H1 (cell line): Measurements from ENCODE around the gene MTF1. TPM values are rescaled to one million over a fixed set of nuclear protein-coding genes. Genes with fewer than 3 reads are reported as not detected.

ENCODE experiments used
- CTCF ChIA-PET: fragments of 300-600 bp; sonication (Branson Sonifier 250); formaldehyde crosslinking; loops from one replicate; lab custom pipeline; 2021; ENCODE audit not compliant: partially characterized antibody; lab: Charles Lee
- POLR2A ChIA-PET: fragments of 300-600 bp; sonication (Branson Sonifier 250); formaldehyde crosslinking; loops from one replicate; lab custom pipeline; 2021; ENCODE audit warnings: inconsistent platforms; ENCODE audit not compliant: partially characterized antibody; lab: Charles Lee
- DNase-seq, 2 experiments: peaks; one replicate each; pipeline versions ENCODE4 v3.0.0 to v3.0.0-alpha.2; 2010 to 2022; ENCODE audit warnings: low spot score in 2 of 2, low read depth in 1 of 2, mixed read lengths in 1 of 2
- FAIRE-seq: peaks from 2 replicates; lab custom pipeline; 2011; peaks lifted over from hg19 to GRCh38; lab: Jason Lieb, UNC
- H2AFZ ChIP-seq: 2 replicates; pipeline ENCODE4 v1.8.1; 2012; ENCODE audit warnings: low read length, inconsistent platforms
- H2AK5ac ChIP-seq: 2 replicates; pipeline ENCODE4 v1.6.1; 2013; ENCODE audit warnings: low read depth, low read length
- H2BK120ac ChIP-seq: replicated peaks from 2 replicates; pipeline ENCODE3; 2013; ENCODE audit warnings: low read depth, low read length, inconsistent platforms
- H2BK12ac ChIP-seq: 2 replicates; pipeline ENCODE4 v1.6.1; 2013; ENCODE audit warnings: low read depth, low read length
- H2BK15ac ChIP-seq: 2 replicates; pipeline ENCODE4 v1.6.1; 2013; ENCODE audit warnings: low read length
- H2BK20ac ChIP-seq: 2 replicates; pipeline ENCODE4 v1.6.1; 2013; ENCODE audit warnings: low read length
- H2BK5ac ChIP-seq: 2 replicates; pipeline ENCODE4 v1.6.1; 2013; ENCODE audit warnings: low read depth, low read length
- H3K14ac ChIP-seq: 2 replicates; pipeline ENCODE4 v1.6.1; 2013; ENCODE audit warnings: inconsistent platforms; ENCODE audit not compliant: insufficient read length
- H3K18ac ChIP-seq: 2 replicates; pipeline ENCODE4 v1.6.1; 2013; ENCODE audit warnings: low read length; ENCODE audit errors: extremely low read depth
- H3K23ac ChIP-seq: 2 replicates; pipeline ENCODE4 v1.6.1; 2013; ENCODE audit warnings: inconsistent platforms; ENCODE audit not compliant: insufficient read length
- H3K23me2 ChIP-seq: 2 replicates; pipeline ENCODE4 v1.6.1; 2013; ENCODE audit warnings: low read depth, low read length
- H3K27ac ChIP-seq: 2 replicates; pipeline ENCODE4 v1.6.1; 2011; ENCODE audit warnings: low read depth, low read length, inconsistent platforms
- H3K27me3 ChIP-seq, 4 experiments: replicated peaks in 1 of 4; 1 replicate in 1 of 4; 2 replicates in 3 of 4; pipeline versions ENCODE4 v1.6.1 to v1.8.1; 2011 to 2013; ENCODE audit warnings: low read length in 3 of 4, mild to moderate bottlenecking in 3 of 4, inconsistent platforms in 2 of 4, mixed read lengths in 2 of 4, moderate library complexity in 1 of 4; ENCODE audit not compliant: control insufficient read depth in 3 of 4, insufficient read depth in 3 of 4; ENCODE audit errors: extremely low read depth in 1 of 4
- H3K36me3 ChIP-seq, 4 experiments: 2 replicates each; pipeline versions ENCODE4 v1.6.1 to v1.8.1; 2011 to 2013; ENCODE audit warnings: mild to moderate bottlenecking in 4 of 4, low read length in 3 of 4, moderate library complexity in 2 of 4, control low read depth in 1 of 4, inconsistent platforms in 1 of 4; ENCODE audit not compliant: insufficient read depth in 4 of 4, control insufficient read depth in 2 of 4
- H3K4ac ChIP-seq: replicated peaks from 2 replicates; pipeline ENCODE3; 2013; ENCODE audit warnings: low read length, low read depth, mixed read lengths, inconsistent platforms; ENCODE audit not compliant: insufficient read length
- H3K4me1 ChIP-seq, 4 experiments: replicated peaks in 1 of 4; 1 replicate in 1 of 4; 2 replicates in 3 of 4; pipeline versions ENCODE4 v1.6.1 to v1.8.1; 2011 to 2013; ENCODE audit warnings: low read length in 3 of 4, inconsistent platforms in 2 of 4, mixed read lengths in 1 of 4; ENCODE audit not compliant: insufficient read depth in 4 of 4, control insufficient read depth in 3 of 4
- H3K4me2 ChIP-seq, 2 experiments: 2 replicates each; pipeline versions ENCODE4 v1.6.1 to v1.8.1; 2011 to 2013; ENCODE audit warnings: low read depth in 2 of 2, low read length in 2 of 2, control low read depth in 1 of 2, inconsistent platforms in 1 of 2, mild to moderate bottlenecking in 1 of 2; ENCODE audit not compliant: insufficient read depth in 1 of 2
- H3K4me3 ChIP-seq, 4 experiments: fragments of 200-600, 300-600 bp in 1 of 4; sonication (generic), shearing (Covaris generic), sonication (Bioruptor Twin) in 1 of 4; 2 replicates each; pipeline versions ENCODE4 v1.5.1 to v1.8.1; 2011 to 2016; ENCODE audit warnings: low read length in 4 of 4, low read depth in 3 of 4, control low read depth in 2 of 4, inconsistent platforms in 2 of 4, mild to moderate bottlenecking in 2 of 4, mixed read lengths in 1 of 4, moderate library complexity in 1 of 4; ENCODE audit not compliant: insufficient read depth in 2 of 4; ENCODE audit errors: extremely low read depth in 1 of 4
- H3K56ac ChIP-seq: replicated peaks from 2 replicates; pipeline ENCODE3; 2013; ENCODE audit warnings: low read depth, mild to moderate bottlenecking, mixed read lengths, low read length, inconsistent platforms; ENCODE audit not compliant: insufficient read length
- H3K79me1 ChIP-seq: 2 replicates; pipeline ENCODE4 v1.6.1; 2013; ENCODE audit warnings: low read depth, low read length, control low read depth
- H3K79me2 ChIP-seq, 2 experiments: 2 replicates each; pipeline versions ENCODE4 v1.6.1 to v1.8.1; 2012 to 2013; ENCODE audit warnings: low read length in 2 of 2, mild to moderate bottlenecking in 2 of 2, inconsistent platforms in 1 of 2; ENCODE audit not compliant: insufficient read depth in 2 of 2, control insufficient read depth in 1 of 2
- H3K9ac ChIP-seq, 4 experiments: replicated peaks in 1 of 4; 1 replicate in 1 of 4; 2 replicates in 3 of 4; pipeline versions ENCODE4 v1.6.1 to v1.8.1; 2011 to 2013; ENCODE audit warnings: low read depth in 3 of 4, low read length in 3 of 4, control low read depth in 2 of 4, mild to moderate bottlenecking in 2 of 4, moderate library complexity in 2 of 4, inconsistent platforms in 1 of 4; ENCODE audit errors: extremely low read depth in 1 of 4
- H3K9me3 ChIP-seq, 2 experiments: 2 replicates each; pipeline versions ENCODE4 v1.6.1 to v1.8.1; 2012 to 2013; ENCODE audit warnings: mild to moderate bottlenecking in 2 of 2, moderate library complexity in 2 of 2, control low read depth in 1 of 2, inconsistent platforms in 1 of 2, low read depth in 1 of 2, low read length in 1 of 2, mixed read lengths in 1 of 2; ENCODE audit not compliant: insufficient read depth in 2 of 2
- H4K20me1 ChIP-seq, 2 experiments: replicated peaks in 1 of 2; 2 replicates each; pipeline versions ENCODE3 to v1.8.1; 2011 to 2013; ENCODE audit warnings: inconsistent platforms in 2 of 2, low read length in 2 of 2, mild to moderate bottlenecking in 1 of 2; ENCODE audit not compliant: insufficient read depth in 2 of 2, control insufficient read depth in 1 of 2
- H4K5ac ChIP-seq: 2 replicates; pipeline ENCODE4 v1.6.1; 2013; ENCODE audit warnings: low read length, low read depth, mixed read lengths, inconsistent platforms; ENCODE audit not compliant: insufficient read length
- H4K8ac ChIP-seq: 2 replicates; pipeline ENCODE4 v1.8.0; 2013; ENCODE audit warnings: mild to moderate bottlenecking, moderate library complexity, low read length, inconsistent platforms; ENCODE audit not compliant: insufficient read depth; ENCODE audit errors: extremely low read depth
- H4K91ac ChIP-seq: replicated peaks from 2 replicates; pipeline ENCODE3; 2013; ENCODE audit warnings: low read length, mixed read lengths, inconsistent platforms; ENCODE audit not compliant: insufficient read length
- CTBP2 ChIP-seq: IDR thresholded peaks from 2 replicates; pipeline ENCODE4 v1.7.0; 2011; ENCODE audit warnings: borderline replicate concordance, mild to moderate bottlenecking, moderate library complexity, mixed read lengths, low read length; ENCODE audit not compliant: insufficient read depth, insufficient read length
- KDM5A ChIP-seq: fragments of 200-600 bp; IDR thresholded peaks from 2 replicates; pipeline ENCODE4 v1.7.1; 2012; ENCODE audit warnings: mild to moderate bottlenecking, low read length, inconsistent platforms, mixed read lengths
- RXRA ChIP-seq: IDR thresholded peaks from 2 replicates; pipeline ENCODE4 v1.6.1; 2011; ENCODE audit warnings: low read depth, mild to moderate bottlenecking, low read length, moderate library complexity; ENCODE audit not compliant: insufficient read depth
- WGBS, 2 experiments: shearing (Covaris generic) in 1 of 2; methylation state at CpG; one replicate each; pipeline versions ENCODE4 v1.1.6 to v1.1.7; 2013 to 2015; ENCODE audit warnings: low lambda C conversion rate in 2 of 2, mixed read lengths in 2 of 2, inconsistent platforms in 1 of 2, low coverage in 1 of 2, missing lambda C conversion rate in 1 of 2; ENCODE audit not compliant: insufficient replicate concordance in 2 of 2, insufficient coverage in 1 of 2, insufficient read length in 1 of 2; ENCODE audit errors: extremely low coverage in 1 of 2, missing lambda C conversion rate in 1 of 2; 5-methylcytosine and 5-hydroxymethylcytosine counted together
- polyA plus RNA-seq, 7 experiments: library from polyadenylated mRNA; depleted of rRNA in 3 of 7; stranded (reverse) in 5 of 7; unstranded in 2 of 7; fragments of >200 nt in 5 of 7; fragments of 200-250 nt in 2 of 7; gene quantifications; 1 replicate in 5 of 7; 2 replicates in 1 of 7; 4 replicates in 1 of 7; pipeline versions ENCODE4 v1.2.1 to v1.2.3, GENCODE V29; 2011 to 2013; ENCODE audit warnings: missing spikeins in 2 of 7, mixed read lengths in 2 of 7
- total RNA-seq: library from RNA; stranded (reverse); fragmentation: NEBNext Ultra II Directional; extraction: Animal tissue kit (Norgen Biotek cat#: 25700); gene quantifications from 2 replicates; pipeline ENCODE4 v1.2.1, GENCODE V29; 2021

MTF1 gene
- total and polyA plus RNA-seq, 2 of the 8 experiments (the other 6 are each of a cell fraction or from before 2014, with no cell fraction given), result 4.0 to 15.5 TPM

DNA sequence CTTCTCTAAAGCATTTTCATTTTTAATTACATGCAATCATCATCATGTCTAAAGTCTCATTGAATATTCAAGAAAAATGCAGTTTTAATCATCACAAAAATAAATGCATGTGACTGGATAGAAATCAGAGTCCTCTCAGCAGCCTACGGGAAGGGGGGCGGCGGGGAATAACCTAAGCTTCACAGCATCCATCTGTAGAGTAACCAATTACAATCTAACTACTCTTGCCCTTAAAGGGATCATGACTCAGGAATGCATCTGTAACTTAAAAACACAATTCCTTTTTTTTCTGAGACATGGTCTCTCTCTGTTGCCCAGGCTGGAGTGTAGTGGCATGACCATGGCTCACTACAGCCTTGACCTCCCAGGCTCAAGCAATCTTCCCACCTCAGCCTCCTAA, 22.6 kb downstream of the MTF1 start:
- H3K23ac ChIP-seq, result no peak overlapping the region
- H4K8ac ChIP-seq, result no peak overlapping the region
- H2BK12ac ChIP-seq, result no peak overlapping the region
- peaks cover 4 to 5% of the 10 kb centered on the region in 2 experiments for H4K20me1 ChIP-seq
- no peak overlapping the region for H3K14ac ChIP-seq
- H3K4me1 ChIP-seq, result no peaks in the 10 kb centered on the region
- no peak overlapping the region for H3K27ac ChIP-seq
- H3K79me1 ChIP-seq, result no peaks in the 10 kb centered on the region
- no peaks in the 10 kb centered on the region for H3K27me3 ChIP-seq
- no peak overlapping the region for H3K9ac ChIP-seq
- no peak overlapping the region for H3K56ac ChIP-seq
- H2BK5ac ChIP-seq, result no peak overlapping the region
- no peak overlapping the region for H2BK120ac ChIP-seq
- DNase-seq (no peak), FAIRE-seq (no peak)
- H3K4me3 ChIP-seq, result no peak overlapping the region
- no peaks in the 10 kb centered on the region for H3K79me2 ChIP-seq
- CTCF ChIA-PET, result interaction anchor here (0.6 to 0.7 kb wide), 2 partner anchors 157 to 1020 kb away, joined by 3 read pairs; no protein-coding TSS in a partner anchor
- no peak overlapping the region for H4K5ac ChIP-seq
- 49% methylated on average over 3 of the region's 3 CpGs; no CpG with 5 or more reads in 1 of the 2 experiments for WGBS, 2 experiments
- H2BK20ac ChIP-seq, result no peak overlapping the region
- H3K23me2 ChIP-seq, result no peaks in the 10 kb centered on the region
- no peak overlapping the region for H4K91ac ChIP-seq
- H3K36me3 ChIP-seq, result peaks cover 8 to 51% (median 34%) of the 10 kb centered on the region in 4 experiments; a peak in 7 of 8 replicates
- POLR2A ChIA-PET, result no interaction called here
- no peak overlapping the region for H3K4ac ChIP-seq
- no peak overlapping the region for H3K4me2 ChIP-seq
- TF ChIP-seq RXRA (no peak), CTBP2 (no peak), KDM5A (no peak)
- H2AFZ ChIP-seq, result no peak overlapping the region
- H2BK15ac ChIP-seq, result no peak overlapping the region
- H3K18ac ChIP-seq, result no peak overlapping the region
- H2AK5ac ChIP-seq, result no peak overlapping the region
- no peaks in the 10 kb centered on the region for H3K9me3 ChIP-seq
